GM18907 (cell line): Measurements from ENCODE around the gene KRTAP29-1.
"Not testable (repeated sequence)": the region's sequence is repeated elsewhere in the genome, so short reads cannot be mapped to it uniquely, and the experiment has no call there.

Experiments used
- ATAC-seq: cut with Tn5 transposase; IDR thresholded peaks from one replicate; pipeline ENCODE4 v1.9.1; 2021; ENCODE audit warnings: mild to moderate bottlenecking, moderate library complexity; ENCODE audit not compliant: unreplicated experiment

Gene KRTAP29-1

GRCh38 chr17:41301204-41301790, 1.4 kb downstream of the KRTAP29-1 start:
- ATAC-seq: no peak

- ATAC-seq: no peak
These were observed 4.1 kb downstream of the KRTAP29-1 start for GRCh38 chr17:41298458-41299135.

DNA sequence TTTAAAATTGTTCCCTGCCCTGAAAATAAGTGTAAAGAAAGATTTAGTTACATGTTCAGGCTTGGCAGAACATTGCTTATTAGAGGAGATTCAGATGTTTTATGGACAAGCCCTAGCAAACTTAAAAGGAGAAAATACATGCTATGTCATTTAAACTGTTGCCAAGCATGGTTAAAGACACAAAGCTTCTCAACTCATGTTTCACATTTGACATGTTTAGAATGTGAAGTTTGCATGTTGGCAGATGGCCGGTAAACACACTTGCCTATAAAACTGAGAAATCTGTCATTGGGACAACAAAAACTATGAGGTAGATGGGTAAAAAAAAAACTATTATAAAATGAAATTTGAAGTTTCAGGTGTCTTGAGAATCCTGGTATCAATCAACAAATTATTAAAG, 5.8 kb downstream of the KRTAP29-1 start:
- no peak for ATAC-seq

- no peak for ATAC-seq
These were observed 8.6 kb downstream of the KRTAP29-1 start for GRCh38 chr17:41294016-41294415.

- no peak for ATAC-seq
These were observed 15.6 kb downstream of the KRTAP29-1 start for GRCh38 chr17:41287050-41287449.

DNA sequence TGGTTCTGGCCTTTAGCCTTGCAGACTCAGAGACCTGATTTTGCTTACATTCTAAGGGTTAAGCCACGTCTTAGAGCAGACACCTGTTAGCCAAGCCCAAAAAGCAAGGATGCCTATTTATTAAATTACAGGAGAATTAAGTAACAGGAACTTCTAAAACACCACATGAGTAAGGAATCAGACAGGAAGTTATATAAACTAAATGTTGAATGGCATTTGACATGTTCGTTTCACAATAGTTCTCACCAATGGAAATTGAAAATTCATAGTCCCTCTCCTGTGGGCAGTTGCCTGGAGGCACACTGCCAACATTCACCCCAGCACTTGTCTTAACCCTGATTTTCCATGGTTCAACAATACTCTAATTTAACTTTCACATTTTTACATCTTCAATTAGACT, 18.1 kb downstream of the KRTAP29-1 start:
- ATAC-seq: no peak

DNA sequence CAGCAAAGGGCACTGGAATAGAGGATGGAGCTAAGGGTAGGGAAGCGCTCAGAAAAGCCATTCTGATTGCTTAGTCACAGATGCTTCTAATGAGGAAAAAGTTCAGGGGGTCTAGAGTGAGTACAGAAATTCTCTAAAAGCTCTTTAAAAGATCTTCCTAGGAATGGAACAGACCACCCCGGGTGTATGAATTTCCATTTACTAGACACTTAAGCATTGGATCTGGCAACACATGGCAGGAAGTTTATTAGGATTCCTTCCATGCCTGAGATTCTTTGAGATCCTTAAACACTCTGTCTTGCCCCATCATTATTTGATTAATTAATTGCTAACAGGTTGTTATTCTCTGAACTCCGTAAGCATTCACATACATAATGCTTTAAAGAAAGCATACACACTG, 18.6 kb downstream of the KRTAP29-1 start:
- no peak for ATAC-seq

- no peak for ATAC-seq
These were observed 24.3 kb downstream of the KRTAP29-1 start for GRCh38 chr17:41278176-41278955.

DNA sequence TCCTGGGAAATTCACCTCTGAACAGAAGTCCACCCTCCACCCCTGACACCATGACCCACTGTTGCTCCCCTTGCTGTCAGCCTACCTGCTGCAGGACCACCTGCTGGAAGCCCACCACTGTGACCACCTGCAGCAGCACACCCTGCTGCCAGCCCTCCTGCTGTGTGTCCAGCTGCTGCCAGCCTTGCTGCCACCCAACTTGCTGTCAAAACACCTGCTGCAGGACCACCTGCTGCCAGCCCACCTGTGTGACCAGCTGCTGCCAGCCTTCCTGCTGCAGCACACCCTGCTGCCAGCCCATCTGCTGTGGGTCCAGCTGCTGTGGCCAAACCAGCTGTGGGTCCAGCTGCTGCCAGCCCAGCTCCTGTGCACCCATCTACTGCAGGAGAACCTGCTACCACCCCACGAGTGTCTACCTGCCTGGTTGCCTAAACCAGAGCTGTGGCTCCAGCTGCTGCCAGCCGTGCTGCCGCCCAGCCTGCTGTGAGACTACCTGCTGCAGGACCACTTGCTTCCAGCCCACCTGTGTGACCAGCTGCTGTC, 26.9 kb downstream of the KRTAP29-1 start, which contains the start of gene KRTAP9-7:
Gene KRTAP9-7, plus strand, starts transcription at position 51 of the 543 bp plus-strand sequence. Its CDS starts 0 bp downstream, at position 51.
- ATAC-seq: not testable (repeated sequence)

DNA sequence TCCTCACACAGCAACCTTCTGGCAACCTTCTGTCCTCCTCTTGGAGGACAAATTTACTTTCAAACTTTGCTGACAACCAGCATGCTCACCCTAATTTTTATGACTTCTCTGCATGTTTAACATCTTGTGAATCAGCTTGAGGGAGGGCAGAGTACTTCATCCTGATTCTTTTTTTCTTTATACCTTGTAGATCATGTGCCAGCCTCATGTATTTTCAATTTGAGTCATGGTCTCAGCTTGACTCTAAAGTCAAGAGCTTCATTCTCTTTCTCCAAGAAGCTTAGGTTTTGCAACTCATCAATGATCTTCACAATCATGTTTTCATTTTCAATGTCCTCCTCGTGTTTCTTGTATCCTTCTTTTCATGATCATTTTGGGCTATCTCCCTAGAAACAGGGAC, 30.8 kb downstream of the KRTAP29-1 start:
- ATAC-seq: no peak

- not testable (repeated sequence) for ATAC-seq
These were observed 31.3 kb downstream of the KRTAP29-1 start for GRCh38 chr17:41271323-41271722.

DNA sequence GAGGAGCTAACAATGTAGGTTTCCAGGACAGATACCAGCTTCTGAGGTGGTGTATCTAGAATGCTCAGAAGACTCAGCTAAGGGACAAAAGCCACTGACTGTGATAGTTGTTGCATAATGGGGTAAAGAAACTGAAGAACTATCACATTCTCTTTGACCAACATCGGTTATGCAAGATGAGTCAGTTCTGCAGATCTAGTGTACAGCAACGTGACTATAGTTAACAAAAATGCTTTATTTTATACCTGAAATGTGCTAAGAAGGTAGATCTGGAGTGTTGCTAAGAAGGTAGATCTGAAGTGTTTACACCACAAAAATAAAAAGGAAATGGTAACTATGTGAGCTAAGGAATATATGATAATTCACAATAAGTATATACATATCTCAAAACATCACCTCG, 34.9 kb downstream of the KRTAP29-1 start:
- no peak for ATAC-seq

DNA sequence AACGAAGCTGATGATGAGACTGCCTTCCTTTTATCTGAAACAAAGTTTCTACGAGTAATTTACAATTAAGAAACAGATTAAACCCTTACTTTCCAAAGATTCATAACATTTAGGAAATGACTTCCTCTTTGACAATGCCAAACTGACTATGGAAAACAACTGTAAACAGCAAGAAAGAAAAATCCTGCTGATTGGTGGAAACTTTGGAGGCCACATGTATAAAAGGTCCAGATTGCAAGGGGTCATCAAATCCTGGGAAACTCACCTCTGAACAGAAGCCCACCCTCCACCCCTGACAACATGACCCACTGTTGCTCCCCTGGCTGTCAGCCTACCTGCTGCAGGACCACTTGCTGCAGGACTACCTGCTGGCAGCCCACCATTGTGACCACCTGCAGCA, 37.6 kb downstream of the KRTAP29-1 start, which contains the start of gene KRTAP9-6:
Gene KRTAP9-6, plus strand, starts transcription at position 301 of the 400 bp plus-strand sequence. Its CDS starts 0 bp downstream, at position 301.
- ATAC-seq: no peak

DNA sequence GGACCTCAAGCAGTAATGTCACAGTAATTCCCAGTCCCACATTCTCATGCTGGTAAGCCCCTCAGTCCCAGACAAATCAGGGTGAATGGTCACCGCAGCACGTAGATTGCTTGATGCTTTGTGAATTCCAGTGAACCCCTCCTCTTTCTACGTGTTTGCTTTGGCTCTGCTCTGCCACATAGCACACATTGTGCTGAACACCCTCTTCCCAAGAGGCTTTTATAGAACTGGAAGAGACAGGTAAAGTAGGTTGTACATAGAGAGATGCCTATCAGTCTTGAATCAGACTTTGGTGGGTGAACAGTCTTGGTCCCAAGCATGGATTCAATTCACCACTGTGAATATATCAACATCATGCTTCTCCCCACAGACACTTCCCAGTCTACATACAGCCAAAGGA, 38.1 kb downstream of the KRTAP29-1 start:
- ATAC-seq: no peak

DNA sequence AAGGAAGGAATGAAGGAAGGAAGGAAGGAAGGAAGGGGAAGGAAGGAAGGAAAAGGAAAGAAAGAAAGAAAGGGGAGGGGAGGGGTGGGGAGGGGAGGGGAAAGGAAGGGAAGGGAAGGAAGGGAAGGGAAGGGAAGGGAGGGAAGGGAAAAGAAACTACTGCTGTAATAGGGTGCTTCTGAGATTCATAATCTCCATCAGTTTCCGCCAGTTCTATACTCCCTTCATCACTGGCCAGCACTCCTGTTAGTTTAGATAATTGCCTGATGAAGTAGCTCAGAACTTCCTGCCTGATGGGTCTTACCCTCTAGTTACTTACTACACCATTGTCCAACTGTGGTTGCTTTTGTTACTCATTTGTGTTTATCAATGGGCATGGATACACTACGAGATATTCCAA, 39.4 kb downstream of the KRTAP29-1 start:
- no peak for ATAC-seq

- no peak for ATAC-seq
These were observed 44.2 kb downstream of the KRTAP29-1 start for GRCh38 chr17:41258406-41258805.

GRCh38 chr17:41256291-41256685, 46.4 kb downstream of the KRTAP29-1 start:
- no peak for ATAC-seq

DNA sequence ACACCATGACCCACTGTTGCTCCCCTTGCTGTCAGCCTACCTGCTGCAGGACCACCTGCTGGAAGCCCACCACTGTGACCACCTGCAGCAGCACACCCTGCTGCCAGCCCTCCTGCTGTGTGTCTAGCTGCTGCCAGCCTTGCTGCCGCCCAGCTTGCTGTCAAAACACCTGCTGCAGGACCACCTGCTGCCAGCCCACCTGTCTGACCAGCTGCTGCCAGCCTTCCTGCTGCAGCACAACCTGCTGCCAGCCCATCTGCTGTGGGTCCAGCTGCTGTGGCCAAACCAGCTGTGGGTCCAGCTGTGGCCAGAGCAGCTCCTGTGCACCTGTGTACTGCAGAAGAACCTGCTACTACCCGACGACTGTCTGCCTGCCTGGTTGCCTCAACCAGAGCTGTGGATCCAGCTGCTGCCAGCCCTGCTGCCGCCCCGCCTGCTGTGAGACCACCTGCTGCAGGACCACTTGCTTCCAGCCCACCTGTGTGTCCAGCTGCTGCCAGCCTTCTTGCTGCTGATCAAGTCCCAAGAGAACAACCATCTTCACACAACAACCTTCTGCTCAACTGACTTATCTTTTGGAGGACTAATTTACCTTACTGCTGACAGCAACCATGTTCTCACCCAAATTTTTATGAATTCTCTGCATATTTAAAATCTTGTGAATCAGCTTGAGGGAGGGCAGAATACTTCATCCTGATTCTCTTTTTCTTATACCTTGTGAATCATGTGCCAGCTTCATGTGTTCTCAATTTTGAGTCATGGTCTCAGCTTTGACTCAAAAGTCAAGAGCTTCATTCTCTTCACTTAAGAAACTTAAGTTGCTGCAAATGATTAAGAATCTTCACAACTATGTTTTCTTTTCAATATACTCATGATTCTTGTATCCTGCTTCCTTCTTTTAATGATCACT, 47.0 kb downstream of the KRTAP29-1 start, which contains the start of gene KRTAP9-9:
Gene KRTAP9-9, plus strand, starts transcription at position 4 of the 910 bp plus-strand sequence.
- not testable (repeated sequence) for ATAC-seq

- no peak for ATAC-seq
These were observed 47.8 kb downstream of the KRTAP29-1 start for GRCh38 chr17:41254861-41255260.
